ENCODE measurements around the gene RAB40C. TPM values are rescaled to one million over a fixed set of nuclear protein-coding genes. Genes with fewer than 3 reads are reported as not detected.

The RAB40C gene
- total and polyA plus RNA-seq, 2 donors (not counting 1 experiment from before 2014, with no cell fraction given), result 12.7 to 26.9 TPM

DNA sequence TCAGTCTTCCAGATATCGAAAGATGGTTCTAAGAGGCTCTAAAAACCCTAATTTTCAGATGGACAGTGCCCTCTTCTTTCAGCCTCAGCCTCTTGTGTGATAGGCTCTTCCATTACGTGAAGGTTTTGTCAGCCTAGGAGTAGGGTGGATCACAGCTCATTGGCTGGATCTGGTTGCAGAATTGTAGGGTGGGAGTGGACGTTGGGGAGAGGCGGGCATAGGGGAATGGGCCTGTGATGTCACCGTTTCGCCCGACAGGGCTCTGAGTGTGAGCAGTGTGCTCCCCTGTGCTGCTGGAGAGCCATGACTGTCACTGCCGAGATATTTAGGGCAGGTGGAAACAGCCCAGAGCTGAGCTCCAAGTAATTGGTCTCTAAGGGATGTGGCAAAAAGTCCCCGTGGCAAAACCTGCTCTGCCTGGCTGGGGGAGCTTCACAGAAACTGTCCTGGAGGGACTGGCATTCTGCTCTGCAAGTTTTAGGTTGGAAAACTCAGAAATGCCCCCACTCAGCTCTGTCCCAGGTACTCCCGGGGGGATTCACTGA is 34.7 kb downstream of the RAB40C start:
- Histone ChIP-seq H3K27ac (ENCODE audit: low read length in 2 of 2) (no peak overlapping the region), H3K79me2 (ENCODE audit: control insufficient read depth, insufficient read depth, low read length) (peaks cover 3% of the 10 kb centered on the region), H3K9me3 (ENCODE audit: control extremely low read depth in 1 of 3, control insufficient read depth in 2 of 3, insufficient read depth in 1 of 3, low read length in 2 of 3) (no peaks in the 10 kb centered on the region), H3K36me3 (replicated peaks in 1 of 2; ENCODE audit: control extremely low read depth in 1 of 2, control insufficient read depth in 1 of 2, extremely low read depth in 1 of 2, insufficient read depth in 2 of 2, low read length in 1 of 2) (peaks cover 0 to 12% of the 10 kb centered on the region in 2 experiments), H3K4me2 (replicated peaks; ENCODE audit: low read depth, low read length, poor library complexity, severe bottlenecking) (no peak overlapping the region), H3K9ac (ENCODE audit: low read length) (no peak overlapping the region), H3K4me1 (ENCODE audit: control insufficient read depth in 2 of 2, insufficient read depth in 2 of 2, low read length in 2 of 2) (no peaks in the 10 kb centered on the region), H3K27me3 (replicated peaks in 1 of 4; ENCODE audit: control extremely low read depth in 1 of 4, control insufficient read depth in 3 of 4, insufficient read depth in 4 of 4, low read length in 3 of 4) (no peaks in the 10 kb centered on the region), H2AFZ (ENCODE audit: insufficient read depth, low read depth, low read length, poor library complexity, severe bottlenecking) (no peak overlapping the region), H3K4me3 (ENCODE audit: control extremely low read depth in 1 of 5, extremely low read depth in 1 of 5, insufficient read depth in 1 of 5, low read depth in 2 of 5, low read length in 4 of 5) (no peak overlapping the region), H4K20me1 (ENCODE audit: control insufficient read depth, insufficient read depth, low read length, poor library complexity, severe bottlenecking) (no peaks in the 10 kb centered on the region)
- intact Hi-C loops (cut with micrococcal nuclease), result no loop called here
- POLR2A ChIA-PET, result no interaction called here
- 88% methylated on average over 10 of the region's 10 CpGs for WGBS (ENCODE audit: insufficient coverage)
- no peaks in the 10 kb centered on the region for H3K4me1 Mint-ChIP-seq
- H3K27ac Mint-ChIP-seq, result no peak overlapping the region
- no peaks in the 10 kb centered on the region for H3K9me3 Mint-ChIP-seq (ENCODE audit: insufficient read depth)
- H3K4me3 Mint-ChIP-seq, result no peak overlapping the region
- TF ChIP-seq, protein P1, sequence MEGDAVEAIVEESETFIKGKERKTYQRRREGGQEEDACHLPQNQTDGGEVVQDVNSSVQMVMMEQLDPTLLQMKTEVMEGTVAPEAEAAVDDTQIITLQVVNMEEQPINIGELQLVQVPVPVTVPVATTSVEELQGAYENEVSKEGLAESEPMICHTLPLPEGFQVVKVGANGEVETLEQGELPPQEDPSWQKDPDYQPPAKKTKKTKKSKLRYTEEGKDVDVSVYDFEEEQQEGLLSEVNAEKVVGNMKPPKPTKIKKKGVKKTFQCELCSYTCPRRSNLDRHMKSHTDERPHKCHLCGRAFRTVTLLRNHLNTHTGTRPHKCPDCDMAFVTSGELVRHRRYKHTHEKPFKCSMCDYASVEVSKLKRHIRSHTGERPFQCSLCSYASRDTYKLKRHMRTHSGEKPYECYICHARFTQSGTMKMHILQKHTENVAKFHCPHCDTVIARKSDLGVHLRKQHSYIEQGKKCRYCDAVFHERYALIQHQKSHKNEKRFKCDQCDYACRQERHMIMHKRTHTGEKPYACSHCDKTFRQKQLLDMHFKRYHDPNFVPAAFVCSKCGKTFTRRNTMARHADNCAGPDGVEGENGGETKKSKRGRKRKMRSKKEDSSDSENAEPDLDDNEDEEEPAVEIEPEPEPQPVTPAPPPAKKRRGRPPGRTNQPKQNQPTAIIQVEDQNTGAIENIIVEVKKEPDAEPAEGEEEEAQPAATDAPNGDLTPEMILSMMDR (IDR thresholded peaks at IDR 0.05), result no peak
- no peak for TF ChIP-seq EZH2 (IDR thresholded peaks at IDR 0.05; ENCODE audit: borderline replicate concordance, insufficient read depth, low read depth, low read length, poor library complexity, severe bottlenecking)
- H3K27me3 Mint-ChIP-seq, result no peaks in the 10 kb centered on the region
- ATAC-seq (ENCODE audit: low read depth) (no peak), DNase-seq (no peak)
- CTCF ChIA-PET, result no interaction called here

DNA sequence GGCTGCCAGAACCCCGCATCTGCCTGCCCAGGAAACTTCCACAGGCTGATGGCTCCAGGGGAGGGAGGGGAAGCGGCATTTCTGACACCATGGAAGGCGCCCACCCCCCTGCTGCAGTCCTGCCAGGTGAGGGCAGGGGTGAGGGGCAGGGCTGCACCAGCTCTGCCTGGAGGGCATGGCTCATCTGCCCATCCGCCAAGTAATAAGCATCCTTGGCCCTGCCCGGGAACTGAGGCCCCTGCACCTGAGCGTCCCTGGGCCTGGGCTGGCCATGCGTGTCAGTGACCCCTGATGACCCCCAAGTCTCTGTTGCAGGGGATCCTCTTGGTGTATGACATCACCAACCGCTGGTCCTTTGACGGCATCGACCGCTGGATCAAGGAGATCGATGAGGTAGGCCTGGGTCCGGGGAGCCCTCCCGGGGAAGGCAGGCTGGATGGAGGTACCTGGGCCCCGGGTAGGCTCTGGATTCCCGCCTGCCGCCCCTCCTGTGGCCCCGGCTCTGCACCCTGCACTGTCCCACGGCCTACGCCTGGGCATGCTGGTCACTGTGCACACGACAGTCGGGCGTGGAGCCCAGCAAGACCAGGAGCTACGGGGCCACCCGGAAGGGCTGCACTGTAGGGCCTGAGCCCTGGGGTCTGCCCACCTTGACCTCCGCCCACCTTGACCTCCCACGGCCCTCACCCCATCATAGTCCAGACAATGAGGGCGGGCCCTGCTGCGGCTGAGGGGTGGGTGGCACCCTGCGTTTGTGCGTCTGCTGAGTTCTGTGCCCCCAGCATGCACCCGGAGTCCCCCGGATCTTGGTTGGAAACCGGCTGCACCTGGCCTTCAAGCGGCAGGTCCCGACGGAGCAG is 35.5 kb downstream of the RAB40C start:
- Mint-ChIP-seq H3K27me3 (no peaks in the 10 kb centered on the region), H3K4me1 (no peaks in the 10 kb centered on the region), H3K27ac (no peak overlapping the region), H3K9me3 (ENCODE audit: insufficient read depth) (no peaks in the 10 kb centered on the region), H3K4me3 (no peak overlapping the region)
- no peak overlapping the region for H2AFZ ChIP-seq (ENCODE audit: insufficient read depth, low read depth, low read length, poor library complexity, severe bottlenecking)
- CTCF ChIA-PET, result no interaction called here
- H3K4me3 ChIP-seq (ENCODE audit: control extremely low read depth in 1 of 5, extremely low read depth in 1 of 5, insufficient read depth in 1 of 5, low read depth in 2 of 5, low read length in 4 of 5), result no peak overlapping the region
- POLR2A ChIA-PET, result no interaction called here
- H3K27me3 ChIP-seq (replicated peaks in 1 of 4; ENCODE audit: control extremely low read depth in 1 of 4, control insufficient read depth in 3 of 4, insufficient read depth in 4 of 4, low read length in 3 of 4), result no peaks in the 10 kb centered on the region
- peaks cover 0 to 12% of the 10 kb centered on the region in 2 experiments for H3K36me3 ChIP-seq (replicated peaks in 1 of 2; ENCODE audit: control extremely low read depth in 1 of 2, control insufficient read depth in 1 of 2, extremely low read depth in 1 of 2, insufficient read depth in 2 of 2, low read length in 1 of 2)
- H3K9me3 ChIP-seq (ENCODE audit: control extremely low read depth in 1 of 3, control insufficient read depth in 2 of 3, insufficient read depth in 1 of 3, low read length in 2 of 3), result no peaks in the 10 kb centered on the region
- ATAC-seq (ENCODE audit: low read depth) (no peak), DNase-seq (no peak)
- no peak overlapping the region for H3K9ac ChIP-seq (ENCODE audit: low read length)
- WGBS (ENCODE audit: insufficient coverage), result 93% methylated on average over 37 of the region's 37 CpGs
- H3K27ac ChIP-seq (ENCODE audit: low read length in 2 of 2), result no peak overlapping the region
- H4K20me1 ChIP-seq (ENCODE audit: control insufficient read depth, insufficient read depth, low read length, poor library complexity, severe bottlenecking), result no peaks in the 10 kb centered on the region
- no peaks in the 10 kb centered on the region for H3K4me1 ChIP-seq (ENCODE audit: control insufficient read depth in 2 of 2, insufficient read depth in 2 of 2, low read length in 2 of 2)
- H3K4me2 ChIP-seq (replicated peaks; ENCODE audit: low read depth, low read length, poor library complexity, severe bottlenecking), result no peak overlapping the region
- intact Hi-C loops (cut with micrococcal nuclease), result no loop called here
- TF ChIP-seq, protein P1 (IDR thresholded peaks at IDR 0.05), result no peak
- no peak for TF ChIP-seq EZH2 (IDR thresholded peaks at IDR 0.05; ENCODE audit: borderline replicate concordance, insufficient read depth, low read depth, low read length, poor library complexity, severe bottlenecking)
- peaks cover 3% of the 10 kb centered on the region for H3K79me2 ChIP-seq (ENCODE audit: control insufficient read depth, insufficient read depth, low read length)

Measured in B cell (primary cell).